Erythroblast (primary cell): ENCODE measurements around the gene MAP1B.

Experiments
- DNase-seq, 2 experiments: peaks; one replicate each; lab custom pipeline; 2025; lab: John Stamatoyannopoulos, UW
- GATA1 ChIP-seq: IDR thresholded peaks from 2 replicates; pipeline ENCODE4 v1.6.1; 2011; ENCODE audit warnings: low read depth, mild to moderate bottlenecking, control low read depth, low read length, moderate library complexity
- POLR2A ChIP-seq: IDR thresholded peaks from 2 replicates; pipeline ENCODE4 v1.6.1; 2011; ENCODE audit warnings: mild to moderate bottlenecking, low read length

The MAP1B gene

GRCh38 chr5:72109625-72110024 is 2.4 kb downstream of the MAP1B start:
- no peak for TF ChIP-seq GATA1
- no peak for TF ChIP-seq POLR2A
- peak; percentile 4 to 8 for DNase-seq

- DNase-seq, result no peak
- TF ChIP-seq POLR2A, result no peak
- TF ChIP-seq GATA1, result no peak
These were observed 3.2 kb downstream of the MAP1B start for GRCh38 chr5:72110394-72111013.

- no peak for DNase-seq
- TF ChIP-seq POLR2A, result no peak
- TF ChIP-seq GATA1, result no peak
These were observed 5.1 kb downstream of the MAP1B start for GRCh38 chr5:72112389-72112788.

GRCh38 chr5:72114629-72115028 is 7.4 kb downstream of the MAP1B start:
- TF ChIP-seq GATA1 (no peak), POLR2A (no peak)

GRCh38 chr5:72115296-72115695 is 8.0 kb downstream of the MAP1B start:
- no peak for DNase-seq
- TF ChIP-seq GATA1 (no peak), POLR2A (no peak)

More at GRCh38 chr5:72114629-72115028, 7.4 kb downstream of the MAP1B start:
- no peak for DNase-seq

- DNase-seq, result no peak
- no peak for TF ChIP-seq GATA1
- no peak for TF ChIP-seq POLR2A
These were observed 10.0 kb downstream of the MAP1B start for GRCh38 chr5:72117307-72117706.

- TF ChIP-seq GATA1, result no peak
- no peak for TF ChIP-seq POLR2A
- no peak for DNase-seq
These were observed 13.9 kb downstream of the MAP1B start for GRCh38 chr5:72121052-72121779.

- TF ChIP-seq GATA1 (no peak), POLR2A (no peak)
- no peak for DNase-seq
These were observed 14.6 kb downstream of the MAP1B start for GRCh38 chr5:72121780-72122445.

GRCh38 chr5:72122602-72123001 is 15.3 kb downstream of the MAP1B start:
- DNase-seq, result no peak
- TF ChIP-seq GATA1, result no peak
- TF ChIP-seq POLR2A, result no peak

- TF ChIP-seq GATA1 (no peak), POLR2A (no peak)
- DNase-seq, result no peak
These were observed 16.6 kb downstream of the MAP1B start for GRCh38 chr5:72123764-72124376.

- TF ChIP-seq POLR2A (no peak), GATA1 (no peak)
- DNase-seq, result no peak
These were observed 18.1 kb downstream of the MAP1B start for GRCh38 chr5:72125271-72125940.

- TF ChIP-seq POLR2A (no peak), GATA1 (no peak)
- DNase-seq, result no peak
These were observed 18.8 kb downstream of the MAP1B start for GRCh38 chr5:72125941-72126620.

GRCh38 chr5:72126796-72127195 is 19.5 kb downstream of the MAP1B start:
- no peak for DNase-seq
- TF ChIP-seq POLR2A (no peak), GATA1 (no peak)
